Mesendoderm (in vitro differentiated cells): ENCODE results near the gene TBC1D7.

Experiments used
- DNase-seq: peaks from one replicate; pipeline ENCODE4 v3.0.0; 2013
- H2AK5ac ChIP-seq: 2 replicates; pipeline ENCODE4 v1.6.1; 2013; ENCODE audit warnings: low read length, inconsistent platforms
- H2BK120ac ChIP-seq: 2 replicates; pipeline ENCODE4 v1.6.1; 2013; ENCODE audit warnings: low read depth, mild to moderate bottlenecking, low read length, moderate library complexity, mixed read lengths
- H2BK15ac ChIP-seq: replicated peaks from 2 replicates; pipeline ENCODE4 v1.6.1; 2013; ENCODE audit warnings: low read depth, mild to moderate bottlenecking, moderate library complexity
- H2BK5ac ChIP-seq: 2 replicates; pipeline ENCODE4 v1.6.1; 2013; ENCODE audit warnings: low read length, inconsistent platforms
- H3K18ac ChIP-seq: 2 replicates; pipeline ENCODE4 v1.6.1; 2013; ENCODE audit warnings: mild to moderate bottlenecking, low read length, mixed read lengths
- H3K23ac ChIP-seq: one replicate; pipeline ENCODE4 v1.6.1; 2013; ENCODE audit warnings: low read length
- H3K27ac ChIP-seq: 2 replicates; pipeline ENCODE4 v1.5.1; 2013; ENCODE audit warnings: low read depth, mild to moderate bottlenecking, inconsistent platforms, low read length, moderate library complexity
- H3K27me3 ChIP-seq: 2 replicates; pipeline ENCODE4 v1.6.1; 2013; ENCODE audit warnings: low read length, control low read depth, mild to moderate bottlenecking, inconsistent platforms; ENCODE audit not compliant: insufficient read depth, poor library complexity
- H3K36me3 ChIP-seq: 2 replicates; pipeline ENCODE4 v1.6.1; 2013; ENCODE audit warnings: low read length, inconsistent platforms; ENCODE audit not compliant: control insufficient read depth, insufficient read depth
- H3K4ac ChIP-seq: one replicate; pipeline ENCODE4 v1.6.1; 2013; ENCODE audit warnings: low read depth, mild to moderate bottlenecking, low read length, moderate library complexity
- H3K4me1 ChIP-seq: 2 replicates; pipeline ENCODE4 v1.6.1; 2013; ENCODE audit warnings: low read depth, low read length, inconsistent platforms; ENCODE audit not compliant: control insufficient read depth
- H3K4me2 ChIP-seq: 2 replicates; pipeline ENCODE4 v1.6.1; 2013; ENCODE audit warnings: low read length
- H3K4me3 ChIP-seq: 2 replicates; pipeline ENCODE4 v1.5.1; 2013; ENCODE audit warnings: mild to moderate bottlenecking, low read length
- H3K56ac ChIP-seq: one replicate; pipeline ENCODE4 v1.6.1; 2013; ENCODE audit warnings: low read length
- H3K79me1 ChIP-seq: 2 replicates; pipeline ENCODE4 v1.6.1; 2013; ENCODE audit warnings: low read length, inconsistent platforms
- H3K79me2 ChIP-seq: 2 replicates; pipeline ENCODE4 v1.6.1; 2013; ENCODE audit warnings: mild to moderate bottlenecking, low read length; ENCODE audit not compliant: control insufficient read depth, insufficient read depth
- H3K9ac ChIP-seq: 2 replicates; pipeline ENCODE4 v1.6.1; 2013; ENCODE audit warnings: low read length, inconsistent platforms
- H4K5ac ChIP-seq: one replicate; pipeline ENCODE4 v1.6.1; 2013; ENCODE audit warnings: low read length
- H4K8ac ChIP-seq: one replicate; pipeline ENCODE4 v1.6.1; 2013; ENCODE audit warnings: low read depth, mild to moderate bottlenecking, control low read depth, low read length, moderate library complexity
- WGBS: extraction: QIAGEN DNeasy Blood & Tissue Kit; methylation state at CpG from one replicate; pipeline ENCODE4 v1.1.7; 2013; ENCODE audit warnings: low lambda C conversion rate, missing lambda C conversion rate; ENCODE audit not compliant: insufficient coverage; ENCODE audit errors: extremely low coverage; 5-methylcytosine and 5-hydroxymethylcytosine counted together

TBC1D7 gene

DNA sequence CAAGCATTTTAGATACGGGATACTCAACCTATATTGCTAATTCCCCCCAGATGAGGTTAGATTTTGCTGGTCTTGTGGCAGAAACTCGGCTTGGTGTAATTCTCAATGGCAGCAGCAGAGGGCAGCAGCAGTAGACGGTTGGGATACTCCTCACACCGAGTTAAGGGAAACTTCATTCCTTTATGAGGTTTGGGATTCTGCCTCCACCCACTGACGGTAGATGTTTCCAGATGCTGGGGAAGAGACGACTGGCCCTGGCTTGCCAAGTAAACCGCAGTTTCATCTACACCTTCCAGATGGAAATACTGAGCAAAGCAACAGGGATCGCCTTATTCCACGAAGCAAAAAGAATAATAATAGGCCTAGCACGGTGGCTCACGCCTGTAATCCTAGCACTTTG, 8.2 kb upstream of the TBC1D7 start:
- Histone ChIP-seq H4K8ac (no peak overlapping the region), H3K27me3 (no peaks in the 10 kb centered on the region), H2AK5ac (no peak overlapping the region), H3K4me3 (no peak overlapping the region), H3K27ac (no peak overlapping the region), H3K4me1 (no peaks in the 10 kb centered on the region), H3K18ac (no peak overlapping the region), H3K79me1 (no peaks in the 10 kb centered on the region), H4K5ac (no peak overlapping the region), H2BK5ac (no peak overlapping the region), H3K4me2 (no peak overlapping the region), H3K9ac (no peak overlapping the region), H3K79me2 (no peaks in the 10 kb centered on the region), H2BK15ac (no peak overlapping the region), H2BK120ac (no peak overlapping the region), H3K56ac (peak overlapping the region; percentile 42), H3K23ac (no peak overlapping the region), H3K4ac (no peak overlapping the region), H3K36me3 (no peaks in the 10 kb centered on the region)
- DNase-seq, result peak; percentile 92
- WGBS, result no CpG with 5 or more reads among the region's 11 CpGs

DNA sequence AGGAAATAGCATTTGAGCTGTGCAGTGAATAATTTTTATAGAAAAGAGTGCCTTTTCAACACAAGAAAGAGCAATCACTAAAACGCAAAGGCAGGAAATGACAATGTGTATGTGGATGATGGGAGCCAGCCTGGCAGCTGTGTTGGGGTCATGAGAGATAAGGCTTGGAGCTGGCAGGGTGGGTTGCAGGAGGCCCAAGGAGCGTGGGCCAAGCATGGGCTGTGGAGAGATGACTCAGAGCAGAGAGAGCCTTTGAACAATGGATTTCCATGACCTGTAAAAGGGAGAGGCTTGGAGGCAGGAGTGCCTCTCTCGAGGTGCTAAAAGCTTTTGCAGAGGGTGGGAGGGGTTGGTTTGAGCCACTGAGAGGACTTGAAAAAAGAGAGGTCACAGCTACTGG, 6.6 kb upstream of the TBC1D7 start:
- Histone ChIP-seq H3K18ac (no peak overlapping the region), H3K4ac (no peak overlapping the region), H3K27me3 (no peaks in the 10 kb centered on the region), H3K36me3 (no peaks in the 10 kb centered on the region), H3K27ac (no peak overlapping the region), H3K79me2 (no peaks in the 10 kb centered on the region), H2BK5ac (no peak overlapping the region), H4K8ac (no peak overlapping the region), H3K23ac (no peak overlapping the region), H3K9ac (no peak overlapping the region), H3K4me2 (no peak overlapping the region), H2BK120ac (no peak overlapping the region), H2AK5ac (no peak overlapping the region), H2BK15ac (no peak overlapping the region), H3K79me1 (no peaks in the 10 kb centered on the region), H3K56ac (no peak overlapping the region), H4K5ac (no peak overlapping the region), H3K4me1 (no peaks in the 10 kb centered on the region), H3K4me3 (no peak overlapping the region)
- no CpG with 5 or more reads among the region's 3 CpGs for WGBS
- peak; percentile 87 for DNase-seq

DNA sequence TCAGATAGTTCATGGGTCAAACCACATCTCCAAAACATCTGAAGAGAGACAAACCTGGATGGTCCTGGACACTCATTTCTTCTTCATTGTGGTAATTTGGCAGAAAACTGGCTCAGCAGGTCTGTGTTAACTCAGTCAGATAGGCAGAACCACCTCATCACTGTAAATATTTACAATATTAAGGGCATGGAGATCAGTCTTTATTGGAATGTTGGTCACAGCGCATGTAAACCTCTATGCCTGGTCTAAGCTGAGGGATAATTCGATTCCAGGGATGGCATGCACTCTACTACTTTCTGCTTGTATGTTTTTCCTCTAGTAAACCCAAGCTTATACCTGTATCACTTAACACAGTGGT, 4.0 kb upstream of the TBC1D7 start:
- Histone ChIP-seq H3K23ac (no peak overlapping the region), H2BK120ac (no peak overlapping the region), H3K4me3 (no peak overlapping the region), H2BK15ac (no peak overlapping the region), H3K36me3 (no peaks in the 10 kb centered on the region), H4K5ac (no peak overlapping the region), H3K4me1 (no peaks in the 10 kb centered on the region), H3K27me3 (no peaks in the 10 kb centered on the region), H3K4ac (no peak overlapping the region), H3K9ac (no peak overlapping the region), H3K18ac (no peak overlapping the region), H3K27ac (no peak overlapping the region), H3K79me1 (no peaks in the 10 kb centered on the region), H3K79me2 (peaks cover 8% of the 10 kb centered on the region), H4K8ac (no peak overlapping the region), H2AK5ac (no peak overlapping the region), H3K56ac (no peak overlapping the region), H2BK5ac (no peak overlapping the region), H3K4me2 (no peak overlapping the region)
- no CpG with 5 or more reads among the region's 2 CpGs for WGBS
- no peak for DNase-seq

DNA sequence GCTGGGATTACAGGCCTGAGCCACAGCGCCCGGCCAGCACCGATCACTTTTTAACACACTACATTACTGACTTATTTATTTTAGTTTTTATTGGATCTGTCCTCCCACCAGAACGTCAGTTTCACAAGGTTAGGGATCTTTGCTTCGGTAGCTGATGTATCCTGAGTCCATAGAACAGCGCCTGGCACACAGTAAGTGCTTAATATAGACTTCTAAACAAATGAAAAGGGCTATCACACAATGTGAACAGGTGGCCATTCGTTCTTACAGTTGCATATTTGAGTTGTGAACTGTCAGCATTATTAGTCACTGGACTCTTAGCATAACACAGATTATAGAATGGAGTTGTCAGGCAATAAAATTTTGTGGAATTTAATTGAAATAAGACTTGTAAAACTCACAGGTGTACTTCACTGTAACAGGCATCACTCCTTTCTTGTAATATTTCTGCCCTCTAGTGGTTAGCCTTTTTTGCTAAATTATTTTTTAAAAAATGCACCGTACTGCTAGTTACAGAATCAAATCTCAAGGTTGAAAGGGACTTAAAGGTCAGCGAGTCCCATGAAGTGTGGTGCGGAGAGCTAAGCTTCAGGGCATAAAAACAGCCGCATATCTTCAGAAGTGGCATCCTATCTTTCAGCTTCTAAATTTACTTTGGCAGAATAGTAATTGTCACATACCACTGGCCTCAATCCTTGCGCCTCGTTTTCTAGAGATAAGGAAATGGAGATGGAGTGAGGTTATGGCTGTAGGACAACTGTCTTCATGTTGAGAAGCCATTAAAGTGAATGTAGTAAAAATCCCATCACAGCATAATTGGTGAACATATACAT, 3.4 kb upstream of the TBC1D7 start:
- Histone ChIP-seq H3K4me1 (no peaks in the 10 kb centered on the region), H3K4me3 (no peak overlapping the region), H3K27ac (no peak overlapping the region), H3K36me3 (no peaks in the 10 kb centered on the region), H2BK15ac (no peak overlapping the region), H3K27me3 (no peaks in the 10 kb centered on the region), H2BK5ac (no peak overlapping the region), H3K4me2 (no peak overlapping the region), H3K79me2 (peaks cover 10% of the 10 kb centered on the region), H4K5ac (no peak overlapping the region), H3K56ac (peak overlapping the region; percentile 5), H3K79me1 (peaks cover 2% of the 10 kb centered on the region), H3K23ac (no peak overlapping the region), H3K18ac (no peak overlapping the region), H4K8ac (no peak overlapping the region), H3K9ac (no peak overlapping the region), H3K4ac (no peak overlapping the region), H2BK120ac (no peak overlapping the region), H2AK5ac (no peak overlapping the region)
- peak; percentile 40 for DNase-seq
- no CpG with 5 or more reads among the region's 13 CpGs for WGBS

DNA sequence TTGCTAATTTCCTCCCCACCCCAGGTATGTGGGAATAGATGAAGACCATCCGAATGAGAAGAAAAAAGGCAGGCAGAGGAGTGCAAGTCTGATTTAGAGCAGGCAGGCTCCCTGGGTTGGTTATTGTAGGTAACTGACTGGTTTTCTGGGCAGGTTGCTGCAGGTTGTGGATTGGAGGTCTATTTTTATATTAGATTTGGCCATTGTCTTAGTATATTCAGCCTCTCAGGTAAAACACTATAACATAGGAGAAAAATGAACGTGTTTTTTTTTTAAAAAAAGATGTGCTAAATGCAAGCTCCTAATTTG, 492 bp upstream of the TBC1D7 start:
- Histone ChIP-seq H2BK120ac (no peak overlapping the region), H3K9ac (peak overlapping the region; percentile 91), H2BK5ac (peak overlapping the region; percentile 39), H3K27me3 (no peaks in the 10 kb centered on the region), H3K27ac (no peak overlapping the region), H3K4me1 (no peaks in the 10 kb centered on the region), H3K4me2 (peak overlapping the region; percentile 77), H3K23ac (no peak overlapping the region), H4K5ac (no peak overlapping the region), H2AK5ac (no peak overlapping the region), H3K18ac (no peak overlapping the region), H2BK15ac (no peak overlapping the region), H3K4me3 (peak overlapping the region; percentile 60), H3K4ac (peak overlapping the region; percentile 44), H4K8ac (no peak overlapping the region), H3K79me1 (peaks cover 2% of the 10 kb centered on the region), H3K79me2 (peaks cover 10% of the 10 kb centered on the region), H3K56ac (peak overlapping the region; percentile 94), H3K36me3 (no peaks in the 10 kb centered on the region)
- no CpG with 5 or more reads among the region's 2 CpGs for WGBS
- no peak for DNase-seq

DNA sequence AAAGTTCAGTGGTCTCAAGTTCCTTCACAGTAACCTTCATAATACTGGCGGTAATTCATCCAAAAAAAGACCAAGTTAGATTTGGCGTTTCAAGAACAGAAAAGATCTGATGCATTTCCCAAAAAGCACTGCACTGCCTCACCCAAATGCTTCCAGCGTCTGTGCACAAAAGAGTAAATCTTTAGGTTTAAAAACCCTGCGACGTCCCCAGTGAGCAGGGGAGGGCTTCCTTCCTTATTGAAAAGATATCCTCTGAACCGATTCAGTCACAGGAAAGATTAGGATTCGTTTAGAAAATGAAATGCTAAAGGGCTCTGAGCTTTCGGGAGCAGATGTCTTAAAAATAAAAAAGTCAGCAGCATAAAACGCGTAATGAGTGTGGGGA, 654 bp downstream of the TBC1D7 start:
- Histone ChIP-seq H3K4me3 (peak overlapping the region; percentile 98), H4K5ac (no peak overlapping the region), H3K4me2 (peak overlapping the region; percentile 93), H3K9ac (peak overlapping the region; percentile 80), H3K56ac (peak overlapping the region; percentile 88), H3K36me3 (peaks cover 4% of the 10 kb centered on the region), H2AK5ac (peak overlapping the region; percentile 51), H3K23ac (no peak overlapping the region), H3K79me2 (peaks cover 10% of the 10 kb centered on the region), H3K4me1 (no peaks in the 10 kb centered on the region), H3K79me1 (peaks cover 2% of the 10 kb centered on the region), H2BK5ac (no peak overlapping the region), H3K18ac (no peak overlapping the region), H3K4ac (no peak overlapping the region), H3K27ac (peak overlapping the region; percentile 56), H2BK120ac (no peak overlapping the region), H2BK15ac (no peak overlapping the region), H3K27me3 (no peaks in the 10 kb centered on the region), H4K8ac (peak overlapping the region; percentile 76)
- WGBS, result no CpG with 5 or more reads among the region's 10 CpGs
- DNase-seq, result no peak
